LNCaP clone FGC (cell line): ENCODE results near the gene RASSF3.

ENCODE experiments used
- DNase-seq: peaks from one replicate; pipeline ENCODE4 v3.0.0-alpha.2; 2011; ENCODE audit warnings: low read depth
- H3K4me3 ChIP-seq: 2 replicates; pipeline ENCODE4 v1.5.1; 2011; ENCODE audit warnings: mild to moderate bottlenecking, low read depth, low read length, control low read depth
- CTCF ChIP-seq: IDR thresholded peaks from 2 replicates; pipeline ENCODE4 v1.5.1; 2012; ENCODE audit warnings: mild to moderate bottlenecking; ENCODE audit not compliant: control insufficient read depth, insufficient read depth; ENCODE audit errors: extremely low read depth

Gene RASSF3

DNA sequence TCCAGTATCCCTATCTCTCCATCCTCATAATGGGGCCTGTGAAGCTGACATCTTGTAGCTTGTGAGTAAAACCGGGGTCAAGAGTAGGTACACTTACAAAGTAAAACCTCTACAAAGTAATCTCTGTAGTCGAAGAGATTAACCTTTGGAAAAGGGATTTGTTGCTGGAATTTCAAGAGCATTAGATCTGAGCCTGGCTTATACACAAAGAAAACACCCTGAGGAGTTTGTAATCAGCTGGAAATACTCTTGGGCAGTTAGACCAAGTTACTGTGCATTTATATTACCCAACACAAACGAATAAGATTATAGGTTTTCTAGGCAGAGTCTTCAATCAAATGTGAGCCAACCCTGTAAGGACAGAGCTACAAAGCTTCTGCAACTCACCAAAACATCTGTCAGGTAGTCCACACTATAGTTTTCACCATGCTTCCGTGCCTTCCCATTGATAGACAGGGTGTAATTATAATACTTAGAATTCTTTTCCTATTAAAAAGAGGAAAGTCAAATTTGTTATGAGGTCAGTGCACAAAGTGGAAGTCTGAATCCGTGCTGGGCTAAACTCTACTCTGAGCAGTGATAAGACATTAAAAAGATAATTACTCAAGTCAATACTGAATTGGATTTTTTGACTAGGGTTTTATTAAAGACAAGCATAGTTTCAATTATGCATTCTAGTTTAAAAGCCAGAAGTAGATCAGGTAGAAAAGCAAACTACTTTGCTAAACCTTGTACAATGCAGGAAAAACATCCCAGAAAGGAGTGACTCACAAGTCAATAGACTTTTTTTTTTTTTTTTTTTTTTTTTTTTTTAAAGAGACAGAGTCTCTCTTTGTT is 134.3 kb downstream of the RASSF3 start:
- no peak overlapping the region for H3K4me3 ChIP-seq
- no peak for DNase-seq
- TF ChIP-seq CTCF = no peak

DNA sequence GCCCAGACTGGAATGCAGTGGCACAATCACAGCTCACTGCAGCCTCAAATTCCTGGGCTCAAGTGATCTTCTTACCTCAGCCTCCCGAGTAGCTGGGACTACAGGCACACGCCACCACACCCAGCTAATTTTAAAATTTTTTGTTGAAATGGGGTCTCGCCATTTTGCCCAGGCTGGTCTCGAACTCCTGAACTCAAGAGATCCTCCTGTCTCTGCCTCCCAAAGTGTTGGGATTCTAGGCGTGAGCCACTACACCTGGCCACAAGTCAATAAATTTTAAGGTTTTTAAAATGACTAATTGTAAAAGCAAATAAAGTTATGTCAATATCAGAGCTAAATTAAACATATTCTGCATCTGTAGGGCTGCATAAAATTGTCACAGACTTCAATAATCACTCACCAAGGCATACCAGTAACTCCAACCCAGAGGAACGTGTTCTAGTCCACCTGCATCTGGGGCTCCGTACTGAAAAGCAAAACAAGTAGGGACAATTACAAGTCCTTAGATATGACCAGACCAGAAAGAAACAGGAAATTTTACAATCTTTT is 135.0 kb downstream of the RASSF3 start:
- no peak for DNase-seq
- no peak overlapping the region for H3K4me3 ChIP-seq
- no peak for TF ChIP-seq CTCF

- no peak overlapping the region for H3K4me3 ChIP-seq
- TF ChIP-seq CTCF = no peak
- DNase-seq = no peak
These were observed 135.7 kb downstream of the RASSF3 start for GRCh38 chr12:64745980-64746379.

GRCh38 chr12:64746663-64747062 is 136.4 kb downstream of the RASSF3 start:
- no peak for TF ChIP-seq CTCF
- no peak for DNase-seq
- no peak overlapping the region for H3K4me3 ChIP-seq
